Activated B cell treated with CpG ODN at 0.5 μM for 24 hours (primary cell): ENCODE results near the gene TFIP11. TPM values are rescaled to one million over a fixed set of nuclear protein-coding genes. Genes with fewer than 3 reads are reported as not detected.
"Not testable (repeated sequence)": the region's sequence is repeated elsewhere in the genome, so short reads cannot be mapped to it uniquely, and the experiment has no call there.

Experiments
- ATAC-seq: fragments of 200-7000 bp; cut with Tn5 transposase; one replicate; pipeline ENCODE4 v1.10.0; 2021; ENCODE audit warnings: low read depth, mild to moderate bottlenecking, moderate library complexity
- CTCF ChIA-PET: fragments of 350-600 bp; sonication (Branson Sonifier 250); formaldehyde crosslinking; loops from one replicate; lab custom pipeline; 2021; ENCODE audit warnings: antibody characterized with exemption; lab: Charles Lee
- POLR2A ChIA-PET: fragments of 350-600 bp; sonication (Branson Sonifier 250); formaldehyde crosslinking; loops from one replicate; lab custom pipeline; 2021; ENCODE audit warnings: antibody characterized with exemption; lab: Charles Lee
- DNase-seq: peaks from one replicate; pipeline ENCODE4 v3.0.0; 2022
- H3K27ac Mint-ChIP-seq: one replicate; pipeline ENCODE4 v1.8.0; 2020; ENCODE audit warnings: mixed read lengths
- H3K27me3 Mint-ChIP-seq: one replicate; pipeline ENCODE4 v1.8.0; 2021; ENCODE audit warnings: mixed read lengths
- H3K36me3 Mint-ChIP-seq: one replicate; pipeline ENCODE4 v1.8.0; 2021; ENCODE audit warnings: low read depth, mixed read lengths
- H3K4me1 Mint-ChIP-seq: one replicate; pipeline ENCODE4 v1.8.0; 2021; ENCODE audit warnings: mixed read lengths
- H3K4me3 Mint-ChIP-seq: one replicate; pipeline ENCODE4 v1.8.0; 2020; ENCODE audit warnings: mild to moderate bottlenecking, mixed read lengths
- H3K9me3 Mint-ChIP-seq: one replicate; pipeline ENCODE4 v1.8.0; 2020; ENCODE audit warnings: mixed read lengths
- CTCF ChIP-seq: fragments of 200-600 bp; IDR thresholded peaks from one replicate; pipeline ENCODE4 v1.8.0; 2022; ENCODE audit warnings: antibody characterized with exemption, mild to moderate bottlenecking
- intact Hi-C: fragments of 100-400 bp; cut with micrococcal nuclease; formaldehyde crosslinking; loops from one replicate; pipeline ENCODE4 v1.15.1; 2024
- total RNA-seq: library from RNA; stranded (reverse); gene quantifications from 2 replicates; pipeline ENCODE4 v1.2.3, GENCODE V29; 2022

The TFIP11 gene
- total RNA-seq, 1 donor from 2014 or later, result 59.0 TPM

DNA sequence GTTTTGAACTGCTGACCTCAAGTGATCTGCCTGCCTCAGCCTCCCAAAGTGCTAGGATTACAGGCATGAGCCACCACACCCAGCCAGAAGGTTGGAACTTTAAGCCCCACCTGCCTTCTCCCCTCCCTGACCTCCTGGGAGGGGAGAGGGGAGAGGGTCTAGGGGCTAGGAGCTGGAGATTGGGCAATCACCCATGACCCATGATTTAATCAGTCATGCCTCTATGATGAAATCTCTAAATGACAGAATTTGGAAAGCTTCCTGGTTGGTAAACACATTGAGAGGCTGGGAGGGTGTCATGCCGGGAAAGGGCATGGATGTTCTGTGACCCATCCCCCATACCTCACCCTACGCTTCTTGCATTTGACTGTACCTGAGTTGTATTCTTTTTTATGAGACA, 17.1 kb upstream of the TFIP11 start:
- Mint-ChIP-seq H3K4me1 (peaks cover 24% of the 10 kb centered on the region), H3K9me3 (no peaks in the 10 kb centered on the region), H3K36me3 (peaks cover 58% of the 10 kb centered on the region), H3K27ac (no peak overlapping the region), H3K4me3 (no peak overlapping the region), H3K27me3 (no peaks in the 10 kb centered on the region)
- no peak for DNase-seq
- ATAC-seq, result no peak
- CTCF ChIA-PET, result no interaction called here
- POLR2A ChIA-PET, result no interaction called here
- TF ChIP-seq CTCF, result no peak
- intact Hi-C loops, result no loop called here

- H3K4me1 Mint-ChIP-seq, result peaks cover 23% of the 10 kb centered on the region
- H3K4me3 Mint-ChIP-seq, H3K27ac Mint-ChIP-seq, CTCF ChIA-PET, H3K9me3 Mint-ChIP-seq, DNase-seq, POLR2A ChIA-PET, intact Hi-C loops, H3K27me3 Mint-ChIP-seq, ATAC-seq: not testable (repeated sequence)
- peaks cover 58% of the 10 kb centered on the region for H3K36me3 Mint-ChIP-seq
Measured at GRCh38 chr22:26528518-26528917, 16.2 kb upstream of the TFIP11 start.

DNA sequence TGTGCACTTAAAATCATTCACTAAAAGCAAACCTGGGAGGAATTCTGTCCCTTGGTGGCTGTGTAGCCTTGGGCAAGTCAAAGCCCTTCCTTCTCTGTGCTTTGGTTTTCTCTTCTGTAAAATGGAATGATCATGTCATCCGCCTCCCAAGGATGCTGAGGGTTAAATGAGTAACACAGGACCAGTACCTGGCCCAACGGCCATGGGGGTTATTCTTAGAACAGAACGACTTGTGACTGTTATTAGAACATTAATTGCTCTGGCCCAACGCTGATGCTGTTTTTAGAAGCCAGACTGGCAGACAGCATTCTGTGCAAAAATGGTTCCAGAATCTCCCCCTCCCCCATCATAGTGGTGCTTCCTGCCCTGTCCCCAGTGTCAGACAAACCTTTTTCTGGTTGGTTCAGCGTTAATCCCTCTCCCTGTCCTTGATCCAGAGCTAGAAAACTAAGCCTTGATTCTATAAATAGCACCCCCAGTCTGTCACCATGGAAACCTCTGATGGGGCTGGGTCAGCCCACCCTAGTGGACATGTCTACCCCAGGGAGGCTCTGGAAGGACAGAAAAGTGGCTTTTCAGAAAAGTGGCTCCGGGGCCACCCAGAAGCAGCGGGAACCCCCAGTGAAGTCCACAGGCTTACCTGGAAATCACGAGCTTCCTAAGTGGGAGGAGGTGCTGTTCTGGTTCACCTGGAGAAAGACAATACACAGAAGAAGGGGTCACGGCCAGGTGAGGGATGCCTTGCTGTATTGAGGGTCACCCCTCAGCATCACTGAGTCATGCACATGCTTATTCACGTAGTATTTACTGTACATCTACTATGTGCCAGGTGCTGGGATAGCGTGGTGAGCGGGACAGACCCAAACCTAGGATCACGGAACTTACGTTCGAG, 15.5 kb upstream of the TFIP11 start:
- no peaks in the 10 kb centered on the region for H3K9me3 Mint-ChIP-seq
- no peak for ATAC-seq
- no peak overlapping the region for H3K27ac Mint-ChIP-seq
- no peak overlapping the region for H3K4me3 Mint-ChIP-seq
- intact Hi-C loops, result no loop called here
- ChIA-PET CTCF (no interaction called here), POLR2A (no interaction called here)
- peaks cover 57% of the 10 kb centered on the region for H3K36me3 Mint-ChIP-seq
- DNase-seq, result no peak
- H3K4me1 Mint-ChIP-seq, result peaks cover 18% of the 10 kb centered on the region
- TF ChIP-seq CTCF, result no peak
- H3K27me3 Mint-ChIP-seq, result no peaks in the 10 kb centered on the region

GRCh38 chr22:26527167-26527566, 14.9 kb upstream of the TFIP11 start:
- no peaks in the 10 kb centered on the region for H3K27me3 Mint-ChIP-seq
- no peaks in the 10 kb centered on the region for H3K9me3 Mint-ChIP-seq
- no peak for TF ChIP-seq CTCF
- intact Hi-C loops, result no loop called here
- no peak overlapping the region for H3K27ac Mint-ChIP-seq
- CTCF ChIA-PET, result no interaction called here
- no peak for DNase-seq
- peaks cover 58% of the 10 kb centered on the region for H3K36me3 Mint-ChIP-seq
- POLR2A ChIA-PET, result no interaction called here
- no peak for ATAC-seq
- no peak overlapping the region for H3K4me3 Mint-ChIP-seq
- H3K4me1 Mint-ChIP-seq, result peaks cover 11% of the 10 kb centered on the region

- H3K27me3 Mint-ChIP-seq, result no peaks in the 10 kb centered on the region
Measured at GRCh38 chr22:26525946-26526564, 13.8 kb upstream of the TFIP11 start.

More at GRCh38 chr22:26525946-26526564, 13.8 kb upstream of the TFIP11 start:
- Mint-ChIP-seq H3K4me1 (peaks cover 6% of the 10 kb centered on the region), H3K9me3 (no peaks in the 10 kb centered on the region), H3K27ac (no peak overlapping the region), H3K36me3 (peaks cover 48% of the 10 kb centered on the region), H3K4me3 (no peak overlapping the region)
- ATAC-seq (no peak), DNase-seq (no peak)
- ChIA-PET POLR2A (no interaction called here), CTCF (no interaction called here)
- TF ChIP-seq CTCF, result no peak
- intact Hi-C loops, result no loop called here
